ENCODE measurements around the gene CDC14A. TPM values are rescaled to one million over a fixed set of nuclear protein-coding genes. Genes with fewer than 3 reads are reported as not detected.

Gene CDC14A
- total and polyA plus RNA-seq, 2 donors (not counting 3 experiments of a cell fraction or from before 2014, with no cell fraction given): 3.4 to 13.9 TPM

DNA sequence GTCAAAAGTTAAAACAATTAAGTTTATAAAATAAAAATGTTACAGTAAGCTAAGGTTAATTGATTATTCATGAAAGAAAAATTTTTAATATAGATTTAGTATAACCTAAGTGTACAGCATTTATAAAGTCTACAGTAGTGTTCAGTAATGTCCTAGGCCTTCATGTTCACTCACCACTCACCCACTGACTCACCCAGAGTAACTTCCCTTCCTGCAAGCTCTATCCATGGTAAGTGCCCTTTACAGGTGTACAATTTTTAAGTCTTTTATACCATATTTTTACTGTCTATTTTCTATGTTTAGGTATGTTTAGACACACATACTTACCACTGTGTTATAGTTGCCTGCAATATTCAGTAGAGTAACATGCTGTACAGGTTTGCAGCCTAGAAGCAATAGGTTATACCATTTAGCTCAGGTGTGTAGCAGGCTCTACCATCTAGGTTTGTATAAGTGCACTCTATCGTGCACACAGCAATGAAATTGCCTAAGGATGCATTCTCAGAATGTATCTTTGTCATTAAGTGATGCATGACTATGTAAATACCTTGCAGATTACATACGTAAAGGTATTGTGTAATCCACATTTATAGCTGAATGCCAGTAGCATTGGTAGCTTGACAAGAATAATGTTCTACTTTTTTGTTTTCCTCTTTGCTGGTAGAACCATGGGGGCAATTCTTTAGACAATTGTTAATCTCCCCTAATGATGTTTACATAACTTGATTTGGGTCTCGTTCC is 149.9 kb downstream of the CDC14A start:
- no TSS peak for BruUV-seq (replicated peaks)
- ChIA-PET CTCF (interaction anchor here (1.1 kb wide), 1 partner anchor 15 kb away, joined by 3 read pairs; no protein-coding TSS in a partner anchor), POLR2A (no interaction called here)
- no peak overlapping the region for H3K4me2 ChIP-seq (ENCODE audit: insufficient read depth, low read length)
- H3K9ac ChIP-seq (replicated peaks; ENCODE audit: extremely low read depth, insufficient read depth, low read length): no peak overlapping the region
- H3K79me2 ChIP-seq (ENCODE audit: control insufficient read depth, insufficient read depth, low read length): no peaks in the 10 kb centered on the region
- peaks cover 5 to 14% of the 10 kb centered on the region in 2 experiments for H3K36me3 ChIP-seq (ENCODE audit: control insufficient read depth in 2 of 2, extremely low read depth in 1 of 2, insufficient read depth in 2 of 2, low read length in 2 of 2)
- no peak for FAIRE-seq
- intact Hi-C loops (cut with micrococcal nuclease) (no loop called here), dilution Hi-C loops (cut with MboI; ENCODE audit: extremely low pct_ligation_motif_present, low sequenced_read_pairs) (no loop called here)
- no peak for DNase-seq (ENCODE audit: low read depth, low spot score)
- no peak overlapping the region for H3K4me3 ChIP-seq (replicated peaks in 1 of 3; ENCODE audit: insufficient read depth in 1 of 3, low read depth in 1 of 3, low read length in 3 of 3)
- no peaks in the 10 kb centered on the region for H3K4me1 ChIP-seq (ENCODE audit: control insufficient read depth, extremely low read depth, insufficient read depth, low read length)
- H3K27me3 ChIP-seq (ENCODE audit: control insufficient read depth in 2 of 2, insufficient read depth in 2 of 2, low read length in 2 of 2): no peaks in the 10 kb centered on the region
- TF ChIP-seq, protein P1, sequence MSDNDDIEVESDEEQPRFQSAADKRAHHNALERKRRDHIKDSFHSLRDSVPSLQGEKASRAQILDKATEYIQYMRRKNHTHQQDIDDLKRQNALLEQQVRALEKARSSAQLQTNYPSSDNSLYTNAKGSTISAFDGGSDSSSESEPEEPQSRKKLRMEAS (IDR thresholded peaks at IDR 0.05; ENCODE audit: insufficient read depth, insufficient read length): no peak
- H4K20me1 ChIP-seq (replicated peaks; ENCODE audit: control insufficient read depth, extremely low read depth, insufficient read depth, low read length): no peaks in the 10 kb centered on the region
- no peaks in the 10 kb centered on the region for H3K9me3 ChIP-seq (replicated peaks; ENCODE audit: control insufficient read depth, insufficient read depth, low read length)
- H3K27ac ChIP-seq (ENCODE audit: insufficient read depth, low read depth, low read length): no peak overlapping the region
- H3K9me1 ChIP-seq (replicated peaks; ENCODE audit: control insufficient read depth, extremely low read depth, insufficient read depth, low read length): no peaks in the 10 kb centered on the region
- no peak overlapping the region for H2AFZ ChIP-seq (ENCODE audit: low read depth, low read length)

DNA sequence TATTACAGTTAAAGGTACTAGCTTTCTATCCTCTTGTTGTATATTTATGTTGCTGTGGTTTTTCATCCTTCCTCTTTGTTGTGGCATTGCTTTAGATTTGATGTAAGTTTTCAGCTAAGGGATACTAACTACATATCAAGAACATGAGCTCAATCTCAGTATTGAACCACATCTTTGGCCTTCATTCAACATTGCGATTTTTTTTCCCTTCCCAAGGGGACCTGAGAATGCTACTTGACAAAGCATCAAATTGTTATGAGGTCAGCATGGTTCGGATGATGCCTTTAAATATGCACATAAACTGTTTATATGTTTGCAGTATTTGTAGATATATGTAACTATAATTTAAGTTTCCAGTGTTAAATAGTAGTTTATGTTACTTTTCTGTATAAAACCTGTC is 153.9 kb downstream of the CDC14A start:
- BruUV-seq (replicated peaks): no TSS peak
- dilution Hi-C loops (cut with MboI; ENCODE audit: extremely low pct_ligation_motif_present, low sequenced_read_pairs): no loop called here
- no peak for FAIRE-seq

More for the DNA sequence above, 153.9 kb downstream of the CDC14A start:
- DNase-seq (ENCODE audit: low read depth, low spot score): no peak
- Histone ChIP-seq H3K4me2 (ENCODE audit: insufficient read depth, low read length) (no peak overlapping the region), H3K9ac (replicated peaks; ENCODE audit: extremely low read depth, insufficient read depth, low read length) (no peak overlapping the region), H3K9me1 (replicated peaks; ENCODE audit: control insufficient read depth, extremely low read depth, insufficient read depth, low read length) (no peaks in the 10 kb centered on the region), H3K27me3 (ENCODE audit: control insufficient read depth in 2 of 2, insufficient read depth in 2 of 2, low read length in 2 of 2) (no peaks in the 10 kb centered on the region), H3K36me3 (ENCODE audit: control insufficient read depth in 2 of 2, extremely low read depth in 1 of 2, insufficient read depth in 2 of 2, low read length in 2 of 2) (peaks cover 0 to 4% of the 10 kb centered on the region in 2 experiments), H3K9me3 (replicated peaks; ENCODE audit: control insufficient read depth, insufficient read depth, low read length) (no peaks in the 10 kb centered on the region), H4K20me1 (replicated peaks; ENCODE audit: control insufficient read depth, extremely low read depth, insufficient read depth, low read length) (no peaks in the 10 kb centered on the region), H3K4me3 (replicated peaks in 1 of 3; ENCODE audit: insufficient read depth in 1 of 3, low read depth in 1 of 3, low read length in 3 of 3) (no peak overlapping the region), H3K27ac (ENCODE audit: insufficient read depth, low read depth, low read length) (no peak overlapping the region), H2AFZ (ENCODE audit: low read depth, low read length) (no peak overlapping the region), H3K4me1 (ENCODE audit: control insufficient read depth, extremely low read depth, insufficient read depth, low read length) (no peaks in the 10 kb centered on the region), H3K79me2 (ENCODE audit: control insufficient read depth, insufficient read depth, low read length) (no peaks in the 10 kb centered on the region)
- POLR2A ChIA-PET: no interaction called here
- no peak for TF ChIP-seq POLR2A (IDR thresholded peaks at IDR 0.05; ENCODE audit: low read depth, low read length)
- CTCF ChIA-PET: interaction anchor here (1.3 to 2.0 kb wide), 3 partner anchors 10 to 363 kb away, joined by 3 to 9 read pairs (median 4); no protein-coding TSS in a partner anchor
- intact Hi-C loops (cut with micrococcal nuclease): no loop called here

Measured in endothelial cell of umbilical vein (primary cell).